Mesenchymal stem cell (in vitro differentiated cells and primary cell): ENCODE results near the gene RCL1.

Experiments
- DNase-seq: peaks from one replicate; pipeline ENCODE4 v3.0.0-alpha.2; 2013
- H2AFZ ChIP-seq: one replicate; pipeline ENCODE4 v1.6.1; 2013; ENCODE audit warnings: low read depth, mild to moderate bottlenecking, control low read depth, inconsistent platforms, low read length, moderate library complexity
- H2AK5ac ChIP-seq: 2 replicates; pipeline ENCODE4 v1.6.1; 2013; ENCODE audit warnings: low read length, moderate library complexity, mild to moderate bottlenecking, inconsistent platforms; ENCODE audit not compliant: severe bottlenecking
- H2BK120ac ChIP-seq: one replicate; pipeline ENCODE4 v1.6.1; 2013; ENCODE audit warnings: low read depth, mild to moderate bottlenecking, inconsistent platforms, low read length, moderate library complexity
- H2BK12ac ChIP-seq, 2 experiments: one replicate each; pipeline ENCODE4 v1.6.1; 2013; ENCODE audit warnings: inconsistent platforms in 2 of 2, low read length in 2 of 2, mild to moderate bottlenecking in 2 of 2, moderate library complexity in 2 of 2, control low read depth in 1 of 2
- H2BK15ac ChIP-seq: one replicate; pipeline ENCODE4 v1.6.1; 2013; ENCODE audit warnings: mild to moderate bottlenecking, low read depth, inconsistent platforms; ENCODE audit not compliant: poor library complexity, severe bottlenecking
- H2BK5ac ChIP-seq: 2 replicates; pipeline ENCODE4 v1.6.1; 2013; ENCODE audit warnings: low read depth, mild to moderate bottlenecking, low read length, control low read depth, inconsistent platforms; ENCODE audit not compliant: poor library complexity, severe bottlenecking
- H3K14ac ChIP-seq, 2 experiments: one replicate each; pipeline ENCODE4 v1.6.1; 2013; ENCODE audit warnings: inconsistent platforms in 2 of 2, low read length in 2 of 2, control low read depth in 1 of 2, mild to moderate bottlenecking in 1 of 2, moderate library complexity in 1 of 2
- H3K18ac ChIP-seq, 2 experiments: one replicate each; pipeline ENCODE4 v1.6.1; 2013; ENCODE audit warnings: inconsistent platforms in 2 of 2, low read length in 2 of 2, control low read depth in 1 of 2, low read depth in 1 of 2, mild to moderate bottlenecking in 1 of 2
- H3K23ac ChIP-seq, 2 experiments: one replicate each; pipeline ENCODE4 v1.6.1; 2013; ENCODE audit warnings: inconsistent platforms in 2 of 2, low read length in 2 of 2, mild to moderate bottlenecking in 2 of 2, moderate library complexity in 2 of 2, control low read depth in 1 of 2
- H3K27ac ChIP-seq: 2 replicates; pipeline ENCODE4 v1.5.1; 2013; ENCODE audit warnings: mild to moderate bottlenecking, moderate library complexity, low read length, control low read depth, inconsistent platforms; ENCODE audit not compliant: poor library complexity, severe bottlenecking
- H3K27me3 ChIP-seq, 2 experiments: 2 replicates each; pipeline versions ENCODE4 v1.6.1 to v1.7.0; 2013; ENCODE audit warnings: low read length in 2 of 2, mild to moderate bottlenecking in 2 of 2, moderate library complexity in 2 of 2, control low read depth in 1 of 2, inconsistent platforms in 1 of 2; ENCODE audit not compliant: control insufficient read depth in 1 of 2, insufficient read depth in 1 of 2
- H3K36me3 ChIP-seq, 2 experiments: 2 replicates each; pipeline versions ENCODE4 v1.6.1 to v1.7.0; 2013; ENCODE audit warnings: low read length in 2 of 2, control low read depth in 1 of 2, inconsistent platforms in 1 of 2, low read depth in 1 of 2, mild to moderate bottlenecking in 1 of 2; ENCODE audit not compliant: insufficient read depth in 2 of 2, control insufficient read depth in 1 of 2
- H3K4ac ChIP-seq, 2 experiments: one replicate each; pipeline ENCODE4 v1.6.1; 2013; ENCODE audit warnings: inconsistent platforms in 2 of 2, low read length in 2 of 2, mild to moderate bottlenecking in 2 of 2, moderate library complexity in 2 of 2, control low read depth in 1 of 2, low read depth in 1 of 2
- H3K4me1 ChIP-seq: 2 replicates; pipeline ENCODE4 v1.6.1; 2013; ENCODE audit warnings: low read depth, low read length, control low read depth; ENCODE audit not compliant: control insufficient read depth, insufficient read depth
- H3K4me2 ChIP-seq: 2 replicates; pipeline ENCODE4 v1.6.1; 2013; ENCODE audit warnings: low read length, mild to moderate bottlenecking, inconsistent platforms; ENCODE audit not compliant: poor library complexity, severe bottlenecking
- H3K4me3 ChIP-seq, 2 experiments: 2 replicates each; pipeline versions ENCODE4 v1.5.1 to v1.7.0; 2013; ENCODE audit warnings: low read length in 2 of 2, mild to moderate bottlenecking in 2 of 2, control low read depth in 1 of 2, low read depth in 1 of 2; ENCODE audit not compliant: insufficient read depth in 1 of 2
- H3K79me1 ChIP-seq: replicated peaks from 2 replicates; pipeline ENCODE4 v1.6.1; 2013; ENCODE audit warnings: mild to moderate bottlenecking, control low read depth, low read length, inconsistent platforms; ENCODE audit not compliant: poor library complexity, severe bottlenecking
- H3K9ac ChIP-seq: 2 replicates; pipeline ENCODE4 v1.7.0; 2013; ENCODE audit warnings: mild to moderate bottlenecking, low read length, moderate library complexity
- H3K9me3 ChIP-seq: 2 replicates; pipeline ENCODE4 v1.7.0; 2013; ENCODE audit warnings: mild to moderate bottlenecking, low read length; ENCODE audit not compliant: control insufficient read depth
- H4K8ac ChIP-seq: one replicate; pipeline ENCODE4 v1.6.1; 2013; ENCODE audit warnings: inconsistent platforms, mild to moderate bottlenecking, low read length, moderate library complexity
- H4K91ac ChIP-seq: one replicate; pipeline ENCODE4 v1.6.1; 2013; ENCODE audit warnings: mild to moderate bottlenecking, low read length, inconsistent platforms
- WGBS: methylation state at CpG from one replicate; pipeline ENCODE4 v1.1.7; 2013; ENCODE audit warnings: mixed read lengths; 5-methylcytosine and 5-hydroxymethylcytosine counted together

Gene RCL1

DNA sequence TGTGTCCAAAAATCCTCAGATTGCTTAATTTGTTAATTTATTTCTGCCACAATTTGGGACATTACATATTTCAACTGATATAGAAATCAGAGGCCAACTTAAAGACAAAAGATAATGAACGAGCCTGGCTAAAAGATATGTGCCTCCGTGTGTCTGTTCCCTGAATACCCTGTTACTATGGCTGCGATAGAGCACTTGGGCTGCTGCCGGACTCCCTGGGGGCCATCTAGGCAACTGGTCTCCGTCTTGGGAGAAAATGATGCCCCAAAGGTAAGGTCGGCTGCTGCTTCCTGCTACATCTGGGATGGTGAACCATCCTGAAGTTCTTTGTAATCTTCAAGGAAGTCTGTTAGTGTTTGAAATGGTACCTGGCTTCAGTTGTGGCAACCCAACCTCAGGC, 72.0 kb downstream of the RCL1 start:
- no peak overlapping the region for H2AFZ ChIP-seq
- 98% methylated on average over 6 of the region's 6 CpGs for WGBS
- no peaks in the 10 kb centered on the region for H3K27me3 ChIP-seq
- H3K4me3 ChIP-seq = no peak overlapping the region
- no peak overlapping the region for H2BK12ac ChIP-seq
- no peak overlapping the region for H2AK5ac ChIP-seq
- H3K23ac ChIP-seq = no peak overlapping the region
- no peaks in the 10 kb centered on the region for H3K9me3 ChIP-seq
- H3K4me2 ChIP-seq = no peak overlapping the region
- H4K8ac ChIP-seq = no peak overlapping the region
- H3K4me1 ChIP-seq = no peaks in the 10 kb centered on the region
- no peak overlapping the region for H4K91ac ChIP-seq
- no peak overlapping the region for H3K27ac ChIP-seq
- no peak for DNase-seq
- H2BK15ac ChIP-seq = no peak overlapping the region
- no peak overlapping the region for H3K14ac ChIP-seq
- peaks cover 8 to 23% of the 10 kb centered on the region in 2 experiments for H3K36me3 ChIP-seq
- peaks cover 8% of the 10 kb centered on the region for H3K79me1 ChIP-seq
- no peak overlapping the region for H2BK120ac ChIP-seq
- H2BK5ac ChIP-seq = no peak overlapping the region
- no peak overlapping the region for H3K9ac ChIP-seq
- H3K4ac ChIP-seq = no peak overlapping the region
- no peak overlapping the region for H3K18ac ChIP-seq

DNA sequence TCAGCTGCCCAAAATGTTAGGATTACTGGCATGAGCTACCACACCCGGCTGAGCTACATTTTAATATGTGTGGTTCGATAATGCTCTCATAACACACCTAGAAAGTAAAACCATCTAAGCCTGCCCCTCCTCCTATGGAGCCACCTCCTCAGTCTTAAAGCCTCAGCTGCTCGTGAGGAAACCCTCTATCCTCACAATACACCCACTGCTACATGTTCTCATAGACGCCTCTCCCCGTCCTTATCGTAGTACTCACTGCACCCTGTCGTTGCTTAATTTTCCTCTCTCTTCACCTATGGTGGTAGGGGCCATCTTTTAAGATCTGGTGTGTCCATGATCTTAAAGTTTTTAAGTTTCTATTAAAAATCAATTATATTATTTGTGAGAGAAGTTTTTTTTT, 72.9 kb downstream of the RCL1 start:
- Histone ChIP-seq H3K4me3 (no peak overlapping the region), H3K4me1 (no peaks in the 10 kb centered on the region), H3K23ac (no peak overlapping the region), H2BK15ac (no peak overlapping the region), H3K14ac (no peak overlapping the region), H2AFZ (no peak overlapping the region), H3K9ac (no peak overlapping the region), H3K18ac (no peak overlapping the region), H3K36me3 (peaks cover 3 to 15% of the 10 kb centered on the region in 2 experiments), H3K27ac (no peak overlapping the region), H3K4me2 (no peak overlapping the region), H3K79me1 (peaks cover 8% of the 10 kb centered on the region), H3K9me3 (no peaks in the 10 kb centered on the region), H4K91ac (no peak overlapping the region), H3K4ac (no peak overlapping the region), H2BK120ac (no peak overlapping the region), H2AK5ac (no peak overlapping the region), H2BK12ac (peak overlapping the region in 1 of 2 experiments; percentile 19), H2BK5ac (no peak overlapping the region), H3K27me3 (no peaks in the 10 kb centered on the region), H4K8ac (no peak overlapping the region)
- DNase-seq = no peak
- WGBS = 98% methylated on average over 7 of the region's 7 CpGs

DNA sequence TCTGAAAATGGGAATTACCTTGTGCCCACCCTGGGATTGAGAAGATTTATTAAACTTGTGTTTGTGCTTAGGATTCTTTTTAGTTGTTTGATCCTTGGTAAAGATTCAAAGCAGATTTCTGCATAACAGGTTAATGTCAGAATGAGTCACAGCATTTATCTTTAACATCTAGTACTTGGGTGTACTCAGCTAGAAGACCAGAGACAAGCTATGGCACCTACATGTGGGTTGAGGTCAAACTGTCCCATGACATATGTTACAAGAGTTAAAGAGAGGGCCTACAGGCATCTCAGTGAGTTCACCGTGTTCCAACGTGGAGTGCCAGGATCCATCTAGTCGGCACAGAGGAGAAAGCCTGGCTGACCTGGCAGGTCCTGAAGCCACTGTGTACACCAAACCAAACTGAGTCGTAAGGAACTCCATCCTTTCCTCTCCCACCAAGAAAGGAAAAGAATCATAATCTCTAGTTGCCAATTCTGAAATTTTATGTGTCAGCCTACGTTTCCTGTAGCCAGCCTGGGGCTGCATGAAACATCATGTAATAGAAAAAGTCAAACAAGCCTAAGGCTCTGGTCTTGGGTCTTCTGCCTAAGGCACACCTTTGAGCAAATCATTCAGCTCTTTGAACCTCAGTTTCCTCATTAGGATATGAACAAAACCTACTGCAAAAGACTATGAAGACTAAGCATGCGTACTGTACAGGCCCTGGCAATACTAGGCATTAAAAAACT, 73.7 kb downstream of the RCL1 start:
- no peak overlapping the region for H3K14ac ChIP-seq
- no peak overlapping the region for H3K27ac ChIP-seq
- peaks cover 8% of the 10 kb centered on the region for H3K79me1 ChIP-seq
- H2BK5ac ChIP-seq = no peak overlapping the region
- no peak overlapping the region for H3K23ac ChIP-seq
- no peak overlapping the region for H3K4ac ChIP-seq
- no peak overlapping the region for H4K8ac ChIP-seq
- no peak overlapping the region for H3K9ac ChIP-seq
- no peak overlapping the region for H2BK12ac ChIP-seq
- no peak for DNase-seq
- H2BK15ac ChIP-seq = no peak overlapping the region
- H3K4me2 ChIP-seq = no peak overlapping the region
- WGBS = 97% methylated on average over 6 of the region's 6 CpGs
- no peak overlapping the region for H3K4me3 ChIP-seq
- H3K36me3 ChIP-seq = peaks cover 3 to 8% of the 10 kb centered on the region in 2 experiments
- H2BK120ac ChIP-seq = no peak overlapping the region
- H3K9me3 ChIP-seq = no peaks in the 10 kb centered on the region
- H2AK5ac ChIP-seq = no peak overlapping the region
- no peak overlapping the region for H3K18ac ChIP-seq
- no peak overlapping the region for H4K91ac ChIP-seq
- H2AFZ ChIP-seq = no peak overlapping the region
- no peaks in the 10 kb centered on the region for H3K4me1 ChIP-seq
- H3K27me3 ChIP-seq = no peaks in the 10 kb centered on the region

DNA sequence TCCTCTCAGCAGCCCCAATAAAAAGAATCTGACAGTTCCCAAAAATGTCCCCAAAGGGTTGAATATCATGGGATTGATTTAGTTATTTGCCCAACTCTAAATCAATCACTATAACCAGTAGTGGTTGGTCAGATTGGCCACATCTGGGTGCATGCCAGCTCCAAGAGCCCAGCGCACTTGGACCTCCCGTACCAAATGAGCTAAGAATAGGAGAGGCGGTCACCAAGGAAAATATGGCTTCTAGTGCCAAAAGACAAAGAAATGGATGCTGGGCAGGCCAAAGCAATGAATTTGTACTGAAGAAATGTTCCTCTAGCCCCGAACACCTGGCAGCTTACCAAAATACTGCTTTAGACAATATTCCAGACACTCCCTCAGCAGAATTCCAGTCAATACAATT, 80.3 kb downstream of the RCL1 start:
- H2AFZ ChIP-seq = no peak overlapping the region
- no peaks in the 10 kb centered on the region for H3K4me1 ChIP-seq
- no peaks in the 10 kb centered on the region for H3K9me3 ChIP-seq
- H3K27me3 ChIP-seq = no peaks in the 10 kb centered on the region
- H2AK5ac ChIP-seq = no peak overlapping the region
- DNase-seq = no peak
- H3K36me3 ChIP-seq = no peaks in the 10 kb centered on the region
- H3K4ac ChIP-seq = no peak overlapping the region
- H3K79me1 ChIP-seq = no peaks in the 10 kb centered on the region
- H2BK120ac ChIP-seq = no peak overlapping the region
- H2BK15ac ChIP-seq = no peak overlapping the region
- no peak overlapping the region for H2BK5ac ChIP-seq
- no peak overlapping the region for H2BK12ac ChIP-seq
- WGBS = 96% methylated on average over 4 of the region's 4 CpGs
- H3K27ac ChIP-seq = no peak overlapping the region
- no peak overlapping the region for H4K91ac ChIP-seq
- H3K9ac ChIP-seq = no peak overlapping the region
- H3K4me2 ChIP-seq = no peak overlapping the region
- no peak overlapping the region for H3K4me3 ChIP-seq
- H3K23ac ChIP-seq = no peak overlapping the region
- no peak overlapping the region for H4K8ac ChIP-seq
- no peak overlapping the region for H3K14ac ChIP-seq
- no peak overlapping the region for H3K18ac ChIP-seq
